Body of pancreas (tissue), 4 donors: ENCODE data around the gene ATP8A2. TPM values are rescaled to one million over a fixed set of nuclear protein-coding genes. Genes with fewer than 3 reads are reported as not detected.

Source experiments
- ATAC-seq: fragments of 150-250 bp; one replicate; pipeline ENCODE4 v1.9.1; 2016
- DNase-seq, 4 donors: peaks; one replicate each; pipeline ENCODE4 v3.0.0-alpha.2; 2019
- H3K27ac ChIP-seq, 4 donors: fragments of 200-600 bp; sonication (generic); 1 replicate in 3 of 4; 2 replicates in 1 of 4; pipeline versions ENCODE4 v1.5.1 to v1.6.1; 2016 to 2019; ENCODE audit warnings: mild to moderate bottlenecking in 1 of 4, mixed read lengths in 1 of 4, moderate library complexity in 1 of 4
- H3K27me3 ChIP-seq, 2 donors: fragments of 200-600 bp; sonication (generic); one replicate each; pipeline ENCODE4 v1.6.0; 2016; ENCODE audit warnings: mild to moderate bottlenecking in 1 of 2
- H3K36me3 ChIP-seq, 2 donors: fragments of 200-600 bp; sonication (generic); replicated peaks in 1 of 2; 2 replicates each; pipeline ENCODE4 v1.5.1; 2016; ENCODE audit warnings: low read depth in 2 of 2; ENCODE audit not compliant: insufficient read depth in 1 of 2
- H3K4me1 ChIP-seq: fragments of 200-600 bp; sonication (generic); one replicate; pipeline ENCODE4 v1.6.0; 2016
- H3K4me3 ChIP-seq, 2 donors: fragments of 200-600 bp; sonication (generic); 1 replicate in 1 of 2; 2 replicates in 1 of 2; pipeline ENCODE4 v1.5.1; 2016 to 2019
- H3K9me3 ChIP-seq, 3 donors: fragments of 200-600 bp; sonication (generic); 1 replicate in 2 of 3; 2 replicates in 1 of 3; pipeline ENCODE4 v1.5.1; 2016
- CTCF ChIP-seq, 7 experiments: fragments of 450-650 bp in 4 of 7; fragments of 200-600 bp in 3 of 7; sonication (generic) in 3 of 7; IDR thresholded peaks; one replicate each; pipeline ENCODE4 v1.5.1; 2016 to 2019; ENCODE audit warnings: antibody characterized with exemption in 7 of 7
- POLR2A ChIP-seq, 3 donors: fragments of 450-650 bp; IDR thresholded peaks; one replicate each; pipeline ENCODE4 v1.6.1; 2016; ENCODE audit warnings: antibody characterized with exemption in 3 of 3, mild to moderate bottlenecking in 2 of 3
- WGBS, 2 donors: methylation state at CpG; one replicate each; pipeline ENCODE4 v1.1.5; 2017; 5-methylcytosine and 5-hydroxymethylcytosine counted together
- intact Hi-C: fragments of 100-400 bp; cut with DNase I; formaldehyde crosslinking; loops from one replicate; pipeline ENCODE4 v1.15.1; 2023
- total RNA-seq, 2 donors: library from RNA; depleted of rRNA; stranded (reverse); fragments of >200 nt; gene quantifications; one replicate each; pipeline ENCODE4 v1.1.0, GENCODE V29; 2016

The ATP8A2 gene
- total RNA-seq, 2 donors from 2014 or later = under 0.01 TPM; not detected in 1

- TF ChIP-seq POLR2A (IDR thresholded peaks at IDR 0.05) = no peak
- no peak for TF ChIP-seq CTCF (IDR thresholded peaks at IDR 0.05)
- H3K4me3 ChIP-seq = no peak overlapping the region
- DNase-seq = no peak
- no peak overlapping the region for H3K27ac ChIP-seq
- intact Hi-C loops = no loop called here
- no peak for ATAC-seq
- no peaks in the 10 kb centered on the region for H3K27me3 ChIP-seq
- 12 to 27% methylated on average over 2 of the region's 2 CpGs for WGBS, 2 donors
- no peaks in the 10 kb centered on the region for H3K4me1 ChIP-seq
- no peaks in the 10 kb centered on the region for H3K36me3 ChIP-seq
- no peaks in the 10 kb centered on the region for H3K9me3 ChIP-seq
These were observed 50.4 kb downstream of the ATP8A2 start for GRCh38 chr13:25422153-25422552.

GRCh38 chr13:25423831-25424230 lies 52.1 kb downstream of the ATP8A2 start:
- ATAC-seq (no peak), DNase-seq (no peak)
- no peaks in the 10 kb centered on the region for H3K9me3 ChIP-seq
- no peak overlapping the region for H3K27ac ChIP-seq
- H3K27me3 ChIP-seq = no peaks in the 10 kb centered on the region
- no peaks in the 10 kb centered on the region for H3K4me1 ChIP-seq
- intact Hi-C loops = no loop called here
- WGBS, 2 donors = 66 to 68% methylated on average over 4 of the region's 4 CpGs
- H3K4me3 ChIP-seq = no peak overlapping the region
- TF ChIP-seq POLR2A (IDR thresholded peaks at IDR 0.05) = no peak
- no peak for TF ChIP-seq CTCF (IDR thresholded peaks at IDR 0.05)
- no peaks in the 10 kb centered on the region for H3K36me3 ChIP-seq

DNA sequence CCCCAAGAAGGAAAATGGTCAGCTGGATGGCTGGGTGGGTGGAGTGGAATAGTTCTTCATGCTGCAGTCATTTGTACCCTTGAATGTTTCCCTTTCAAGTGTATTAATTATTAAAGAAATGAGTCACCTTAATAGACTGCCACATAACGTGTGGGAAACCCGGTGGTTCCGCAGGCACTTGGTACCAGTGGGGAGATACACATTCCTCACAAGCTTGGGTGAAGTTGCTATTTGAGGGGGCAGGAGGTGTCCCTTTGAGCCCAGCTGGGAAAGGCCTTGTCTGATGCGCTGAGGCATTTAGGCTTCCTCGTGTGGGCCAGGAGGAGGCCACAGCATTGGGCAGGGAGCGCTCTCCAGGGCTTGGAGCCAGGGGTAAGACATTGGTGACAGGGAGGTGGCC lies 57.7 kb downstream of the ATP8A2 start:
- H3K27ac ChIP-seq = no peak overlapping the region
- no peak for ATAC-seq
- WGBS, 2 donors = 49 to 58% methylated on average over 6 of the region's 6 CpGs
- no peaks in the 10 kb centered on the region for H3K27me3 ChIP-seq
- no peak overlapping the region for H3K4me3 ChIP-seq
- intact Hi-C loops = no loop called here
- DNase-seq = no peak
- TF ChIP-seq POLR2A (IDR thresholded peaks at IDR 0.05) (no peak), CTCF (IDR thresholded peaks at IDR 0.05) (no peak)
- H3K9me3 ChIP-seq = no peaks in the 10 kb centered on the region
- H3K4me1 ChIP-seq = no peaks in the 10 kb centered on the region
- no peaks in the 10 kb centered on the region for H3K36me3 ChIP-seq

DNA sequence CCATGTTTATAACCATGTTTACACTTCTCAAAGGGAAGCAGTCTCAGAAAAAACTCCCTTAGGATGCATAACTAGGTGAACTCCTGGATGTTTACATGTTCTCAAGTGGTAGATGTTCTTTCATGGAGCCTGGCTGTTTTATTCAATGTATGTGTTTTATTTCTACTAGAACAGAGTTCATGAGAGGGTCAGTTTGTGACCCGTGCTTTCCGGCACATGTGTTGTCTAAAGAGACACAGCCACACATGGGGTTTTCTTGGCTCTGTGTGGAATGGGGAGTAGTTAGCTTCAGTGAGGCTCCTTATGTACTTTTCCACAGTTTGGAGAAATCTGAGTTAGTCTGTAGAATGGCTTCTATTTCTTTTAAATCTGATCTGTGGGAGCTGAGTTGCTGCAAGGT lies 60.9 kb downstream of the ATP8A2 start:
- no peaks in the 10 kb centered on the region for H3K9me3 ChIP-seq
- 61 to 73% methylated on average over 2 of the region's 2 CpGs for WGBS, 2 donors
- no peaks in the 10 kb centered on the region for H3K4me1 ChIP-seq
- DNase-seq (no peak), ATAC-seq (no peak)
- no peaks in the 10 kb centered on the region for H3K36me3 ChIP-seq
- no peaks in the 10 kb centered on the region for H3K27me3 ChIP-seq
- H3K27ac ChIP-seq = no peak overlapping the region
- H3K4me3 ChIP-seq = no peak overlapping the region
- intact Hi-C loops = no loop called here
- no peak for TF ChIP-seq POLR2A (IDR thresholded peaks at IDR 0.05)
- no peak for TF ChIP-seq CTCF (IDR thresholded peaks at IDR 0.05)

- Histone ChIP-seq H3K9me3 (no peaks in the 10 kb centered on the region), H3K27ac (no peak overlapping the region), H3K36me3 (no peaks in the 10 kb centered on the region), H3K4me1 (no peaks in the 10 kb centered on the region), H3K4me3 (no peak overlapping the region), H3K27me3 (no peaks in the 10 kb centered on the region)
- intact Hi-C loops = no loop called here
- no peak for DNase-seq
- no peak for TF ChIP-seq POLR2A (IDR thresholded peaks at IDR 0.05)
- ATAC-seq = no peak
- 47 to 60% methylated on average over 4 of the region's 4 CpGs for WGBS, 2 donors
These were observed 68.3 kb downstream of the ATP8A2 start for GRCh38 chr13:25440061-25440460.
